Mucosa of descending colon (tissue), 3 donors: ENCODE data around the gene RAC3. TPM values are rescaled to one million over a fixed set of nuclear protein-coding genes. Genes with fewer than 3 reads are reported as not detected.

ENCODE experiments used
- ATAC-seq: fragments of 200-7000 bp; cut with Tn5 transposase; one replicate; pipeline ENCODE4 v1.9.1; 2020; ENCODE audit warnings: mild to moderate bottlenecking, moderate library complexity
- DNase-seq, 3 donors: peaks; one replicate each; pipeline ENCODE4 v3.0.0-alpha.2; 2020
- H3K36me3 ChIP-seq: fragments of 200-600 bp; one replicate; pipeline ENCODE4 v1.8.0; 2021; ENCODE audit warnings: low read depth, mild to moderate bottlenecking
- H3K4me1 ChIP-seq: fragments of 200-600 bp; one replicate; pipeline ENCODE4 v1.8.0; 2021; ENCODE audit warnings: low read depth, mild to moderate bottlenecking
- H3K4me3 ChIP-seq: fragments of 200-600 bp; one replicate; pipeline ENCODE4 v1.8.0; 2021; ENCODE audit warnings: mild to moderate bottlenecking
- H3K9me3 ChIP-seq: fragments of 200-600 bp; one replicate; pipeline ENCODE4 v1.8.0; 2021; ENCODE audit warnings: mild to moderate bottlenecking
- intact Hi-C, 2 donors: fragments of 100-400 bp; cut with DNase I in 1 of 2; cut with micrococcal nuclease in 1 of 2; formaldehyde crosslinking; loops; one replicate each; pipeline versions ENCODE4 v1.11.0 to v1.11.1; 2022; cut with DNase I, micrococcal nuclease
- total RNA-seq, 3 donors: library from RNA; stranded (reverse); fragmentation: NEBNext Ultra II Directional in 2 of 3; extraction: Animal tissue kit (Norgen Biotek cat#: 25700) in 2 of 3; gene quantifications; one replicate each; pipeline versions ENCODE4 v1.2.1 to v1.2.4, GENCODE V29; 2021 to 2023
- TF ChIP-seq, protein P1 (sequence below): fragments of 200-600 bp; IDR thresholded peaks from one replicate; pipeline ENCODE4 v1.8.0; 2022; ENCODE audit warnings: antibody characterized with exemption, mild to moderate bottlenecking
- donor health status: DM: no; HTN: no; CAD: no; lungs with moderate emphysema.
- donor health status: DM: no; HTN: no; CAD: no.
- donor health status: DM: no; HTN: yes; CAD: no.

RAC3 gene
- total RNA-seq, 3 donors from 2014 or later, result 3.4 to 6.2 (median 4.2) TPM

DNA sequence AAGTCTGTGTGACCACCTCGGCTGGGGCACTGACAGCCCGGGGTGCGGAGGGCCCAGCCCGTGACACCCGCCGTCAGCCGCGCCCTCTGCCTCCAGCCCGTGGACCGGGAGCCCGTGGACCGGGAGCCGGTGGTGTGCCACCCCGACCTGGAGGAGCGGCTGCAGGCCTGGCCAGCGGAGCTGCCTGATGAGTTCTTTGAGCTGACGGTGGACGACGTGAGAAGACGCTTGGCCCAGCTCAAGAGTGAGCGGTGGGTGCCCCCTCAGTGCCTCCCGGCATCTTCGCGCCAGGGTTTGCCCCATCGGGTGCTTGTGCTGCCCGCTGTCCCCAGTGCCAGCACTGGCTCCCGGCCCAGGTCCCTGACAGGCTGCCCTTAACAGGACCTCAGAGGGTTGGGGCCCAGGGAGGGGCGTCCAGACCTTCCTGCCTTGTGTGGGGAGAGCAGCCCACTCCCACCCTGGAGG is 22.5 kb upstream of the RAC3 start:
- Histone ChIP-seq H3K4me3 (no peak overlapping the region), H3K4me1 (no peaks in the 10 kb centered on the region), H3K9me3 (no peaks in the 10 kb centered on the region), H3K36me3 (no peaks in the 10 kb centered on the region)
- DNase-seq (no peak), ATAC-seq (no peak)
- TF ChIP-seq, protein P1, sequence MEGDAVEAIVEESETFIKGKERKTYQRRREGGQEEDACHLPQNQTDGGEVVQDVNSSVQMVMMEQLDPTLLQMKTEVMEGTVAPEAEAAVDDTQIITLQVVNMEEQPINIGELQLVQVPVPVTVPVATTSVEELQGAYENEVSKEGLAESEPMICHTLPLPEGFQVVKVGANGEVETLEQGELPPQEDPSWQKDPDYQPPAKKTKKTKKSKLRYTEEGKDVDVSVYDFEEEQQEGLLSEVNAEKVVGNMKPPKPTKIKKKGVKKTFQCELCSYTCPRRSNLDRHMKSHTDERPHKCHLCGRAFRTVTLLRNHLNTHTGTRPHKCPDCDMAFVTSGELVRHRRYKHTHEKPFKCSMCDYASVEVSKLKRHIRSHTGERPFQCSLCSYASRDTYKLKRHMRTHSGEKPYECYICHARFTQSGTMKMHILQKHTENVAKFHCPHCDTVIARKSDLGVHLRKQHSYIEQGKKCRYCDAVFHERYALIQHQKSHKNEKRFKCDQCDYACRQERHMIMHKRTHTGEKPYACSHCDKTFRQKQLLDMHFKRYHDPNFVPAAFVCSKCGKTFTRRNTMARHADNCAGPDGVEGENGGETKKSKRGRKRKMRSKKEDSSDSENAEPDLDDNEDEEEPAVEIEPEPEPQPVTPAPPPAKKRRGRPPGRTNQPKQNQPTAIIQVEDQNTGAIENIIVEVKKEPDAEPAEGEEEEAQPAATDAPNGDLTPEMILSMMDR, result no peak
- intact Hi-C loops, result no loop called here

DNA sequence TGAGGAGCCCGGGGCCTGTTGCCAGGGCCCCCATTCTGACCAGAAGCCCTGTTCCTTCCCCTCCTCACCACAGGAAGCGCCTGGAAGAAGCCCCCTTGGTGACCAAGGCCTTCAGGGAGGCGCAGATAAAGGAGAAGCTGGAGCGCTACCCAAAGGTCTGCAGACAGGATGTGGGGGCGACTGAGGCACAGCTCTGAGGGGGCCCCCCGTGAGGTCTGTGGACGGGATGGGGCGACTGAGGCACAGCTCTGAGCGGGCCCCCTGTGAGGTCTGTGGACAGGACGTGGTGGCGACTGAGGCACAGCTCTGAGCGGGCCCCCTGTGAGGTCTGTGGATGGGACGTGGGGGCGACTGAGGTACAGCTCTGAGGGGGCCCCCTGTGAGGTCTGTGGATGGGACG is 22.1 kb upstream of the RAC3 start:
- intact Hi-C loops, result no loop called here
- H3K4me3 ChIP-seq, result no peak overlapping the region
- DNase-seq (no peak), ATAC-seq (no peak)
- H3K4me1 ChIP-seq, result no peaks in the 10 kb centered on the region
- H3K36me3 ChIP-seq, result no peaks in the 10 kb centered on the region
- TF ChIP-seq, protein P1, result no peak
- no peaks in the 10 kb centered on the region for H3K9me3 ChIP-seq

DNA sequence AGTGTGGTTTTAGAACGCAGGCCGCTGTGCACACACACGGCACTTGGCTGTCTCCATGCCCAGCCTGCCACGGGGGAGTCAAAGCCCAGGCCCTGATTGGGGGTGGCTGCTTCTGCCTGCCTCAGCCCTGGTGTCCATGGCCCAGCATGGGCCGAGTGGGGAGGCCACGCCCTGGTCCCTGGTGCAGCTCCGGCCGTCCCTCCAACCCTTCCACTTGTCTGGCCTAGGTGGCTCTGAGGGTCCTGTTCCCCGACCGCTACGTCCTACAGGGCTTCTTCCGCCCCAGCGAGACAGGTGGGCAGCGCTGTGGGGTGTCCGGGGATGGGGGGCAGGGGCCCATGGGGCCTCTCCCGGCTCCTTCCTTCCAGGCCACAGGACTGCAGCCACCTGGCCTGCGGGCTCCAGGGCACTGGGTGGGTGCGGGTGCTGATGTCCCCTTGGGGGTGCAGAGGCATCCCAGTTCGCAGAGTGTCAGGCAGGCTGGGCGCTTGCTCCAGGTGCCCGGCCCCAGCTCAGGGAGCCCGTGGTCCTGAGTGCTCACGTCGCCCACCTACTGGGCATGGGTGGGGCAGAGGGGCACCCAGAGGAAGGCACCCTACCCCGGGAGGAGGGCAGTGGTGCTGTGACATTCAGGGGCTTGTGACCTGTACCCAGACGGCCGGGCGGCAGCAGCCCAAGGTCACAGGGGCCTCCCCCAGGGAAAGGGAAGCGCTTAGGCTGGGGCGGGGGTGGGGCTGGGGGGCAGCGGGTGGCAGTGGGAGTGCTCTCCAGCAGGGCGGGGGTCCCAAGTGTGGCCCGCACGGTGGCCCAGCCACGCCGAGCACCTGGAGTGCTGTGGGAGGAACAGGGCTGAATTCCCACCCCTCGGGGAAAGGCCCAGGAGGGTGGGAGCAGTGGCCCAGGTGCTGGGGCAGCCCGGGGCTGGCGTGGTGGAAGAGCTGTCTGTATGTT is 20.6 kb upstream of the RAC3 start:
- no peaks in the 10 kb centered on the region for H3K9me3 ChIP-seq
- no peak overlapping the region for H3K4me3 ChIP-seq
- H3K4me1 ChIP-seq, result no peaks in the 10 kb centered on the region
- DNase-seq, result no peak
- H3K36me3 ChIP-seq, result no peaks in the 10 kb centered on the region
- no peak for ATAC-seq
- intact Hi-C loops, result no loop called here
- TF ChIP-seq, protein P1, result no peak

DNA sequence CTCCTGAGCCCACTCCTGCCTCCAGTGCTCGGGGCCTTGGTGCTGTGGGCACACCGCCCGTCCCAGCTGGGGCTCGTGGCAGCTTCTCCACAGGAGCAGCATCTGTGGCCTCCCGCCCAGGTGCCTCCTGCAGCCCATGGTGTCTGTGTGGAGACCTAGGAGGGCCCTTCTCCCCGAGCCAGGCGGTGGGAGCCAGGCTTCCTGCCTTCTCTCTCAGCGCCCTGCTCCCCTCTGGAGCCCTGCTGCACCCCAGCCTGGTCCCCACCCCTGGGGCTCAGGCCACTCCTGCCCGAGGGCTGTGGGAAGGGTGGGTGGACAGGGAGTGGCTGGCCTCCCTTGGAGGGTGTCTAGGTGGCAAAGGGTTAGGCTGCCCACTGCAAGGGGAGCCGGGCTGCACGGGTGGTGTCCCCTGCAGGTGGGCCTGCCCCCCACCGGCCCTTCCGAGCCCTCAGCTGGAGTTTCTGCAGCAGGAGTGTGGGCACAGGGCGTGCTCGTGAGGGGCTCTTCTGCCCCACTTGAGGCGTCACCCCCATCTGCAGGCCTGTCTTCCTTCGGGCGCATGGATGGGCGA is 19.8 kb upstream of the RAC3 start:
- intact Hi-C loops, result no loop called here
- DNase-seq (no peak), ATAC-seq (no peak)
- Histone ChIP-seq H3K4me1 (no peaks in the 10 kb centered on the region), H3K4me3 (no peak overlapping the region), H3K36me3 (no peaks in the 10 kb centered on the region), H3K9me3 (no peaks in the 10 kb centered on the region)
- TF ChIP-seq, protein P1, result no peak

DNA sequence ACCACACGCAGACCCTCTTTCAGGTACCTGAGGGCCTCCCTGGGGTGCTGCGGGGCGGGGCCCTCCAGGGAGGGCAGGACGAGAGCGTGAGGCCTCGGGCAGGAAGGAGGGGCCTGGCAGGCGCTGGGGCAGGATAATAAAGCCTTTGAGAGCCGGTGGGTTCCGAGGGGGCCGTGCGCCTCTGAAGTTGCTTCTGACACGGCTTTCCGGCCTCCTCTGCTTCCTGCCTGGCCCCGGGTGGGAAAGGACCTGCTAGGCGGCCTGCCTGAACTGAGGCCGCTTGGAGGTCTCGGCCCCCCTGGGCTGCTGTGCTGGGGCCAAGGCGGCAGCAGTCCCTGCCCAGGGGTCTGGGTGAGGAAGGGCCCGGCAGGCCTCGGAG is 19.2 kb upstream of the RAC3 start:
- no peak overlapping the region for H3K4me3 ChIP-seq
- intact Hi-C loops, result no loop called here
- no peaks in the 10 kb centered on the region for H3K9me3 ChIP-seq
- H3K36me3 ChIP-seq, result no peaks in the 10 kb centered on the region
- ATAC-seq, result no peak
- TF ChIP-seq, protein P1, result no peak
- H3K4me1 ChIP-seq, result no peaks in the 10 kb centered on the region
- no peak for DNase-seq
